Tongue (tissue), 2 donors: ENCODE measurements around the gene TMOD4. TPM values are rescaled to one million over a fixed set of nuclear protein-coding genes. Genes with fewer than 3 reads are reported as not detected.
"Not testable (repeated sequence)": the region's sequence is repeated elsewhere in the genome, so short reads cannot be mapped to it uniquely, and the experiment has no call there.

Source experiments
- DNase-seq: peaks from one replicate; pipeline ENCODE4 v3.0.0-alpha.2; 2015
- total RNA-seq: library from RNA; depleted of rRNA; stranded (reverse); fragments of >200 nt; gene quantifications from one replicate; pipeline ENCODE4 v1.2.3, GENCODE V29; 2014

The TMOD4 gene
- 28.3 TPM for total RNA-seq

DNA sequence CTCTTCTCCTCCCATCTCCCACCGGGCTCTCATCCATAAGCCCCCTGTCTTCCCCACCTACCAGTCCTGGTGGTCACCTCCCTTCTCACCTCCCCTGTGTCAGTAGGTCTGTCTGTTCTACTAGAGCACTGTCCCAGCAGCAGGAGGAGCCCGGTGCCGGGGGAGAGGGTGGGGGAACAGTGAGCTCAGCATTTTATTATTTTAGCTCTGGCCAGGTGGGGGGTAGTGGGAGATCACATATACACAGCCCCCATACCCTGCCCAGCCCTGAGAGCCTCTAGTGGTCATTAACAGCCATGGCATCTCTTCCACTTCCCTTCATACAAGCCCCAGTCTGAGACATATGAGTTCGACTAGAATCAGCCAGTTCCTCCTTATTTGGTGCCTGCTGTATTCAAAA is at the start of gene TMOD4:
Gene TMOD4, minus strand, starts transcription at position 119 of the 400 bp plus-strand sequence. CDS start 1,106 bp downstream, outside the sequence.
- DNase-seq: peak; percentile 54

DNA sequence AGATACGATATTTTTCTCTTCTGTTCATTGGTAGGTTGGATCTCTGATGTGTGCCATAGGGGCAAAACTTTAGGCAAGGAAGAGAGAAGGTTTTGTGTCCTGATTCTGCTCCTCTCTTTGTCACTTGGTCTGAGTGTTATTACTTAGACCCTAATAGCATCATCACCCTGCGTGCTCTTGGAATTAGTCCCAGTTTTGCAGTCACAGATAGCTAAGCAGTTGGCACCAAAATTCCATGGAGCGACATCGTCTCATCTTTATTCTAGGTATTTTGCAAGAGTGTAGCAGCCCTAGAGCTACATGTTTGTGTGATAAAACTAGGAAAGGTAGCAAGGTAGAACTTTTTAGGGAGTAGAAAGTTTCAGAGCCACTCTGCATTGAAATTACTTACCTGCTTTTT is 46.3 kb upstream of the TMOD4 start:
- peak; percentile 8 for DNase-seq

DNA sequence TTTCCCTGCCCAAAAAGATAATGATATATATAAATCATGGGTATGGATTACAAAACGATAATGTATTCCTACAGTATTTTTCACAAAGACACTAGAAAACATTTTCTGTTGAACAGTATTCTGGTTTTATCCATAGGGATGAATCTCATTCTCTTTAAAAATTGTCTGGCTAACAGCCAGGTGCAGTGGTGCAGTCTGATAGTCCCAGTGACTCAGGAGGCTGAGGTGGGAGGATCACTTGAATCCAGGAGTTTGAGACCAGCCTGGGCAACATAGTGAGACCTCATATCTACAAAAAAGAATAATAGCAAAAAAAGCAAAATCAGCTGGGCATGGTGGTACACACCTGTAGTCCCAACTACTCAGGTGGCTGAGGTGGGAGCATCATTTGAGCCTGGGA is 45.8 kb upstream of the TMOD4 start:
- no peak for DNase-seq

DNA sequence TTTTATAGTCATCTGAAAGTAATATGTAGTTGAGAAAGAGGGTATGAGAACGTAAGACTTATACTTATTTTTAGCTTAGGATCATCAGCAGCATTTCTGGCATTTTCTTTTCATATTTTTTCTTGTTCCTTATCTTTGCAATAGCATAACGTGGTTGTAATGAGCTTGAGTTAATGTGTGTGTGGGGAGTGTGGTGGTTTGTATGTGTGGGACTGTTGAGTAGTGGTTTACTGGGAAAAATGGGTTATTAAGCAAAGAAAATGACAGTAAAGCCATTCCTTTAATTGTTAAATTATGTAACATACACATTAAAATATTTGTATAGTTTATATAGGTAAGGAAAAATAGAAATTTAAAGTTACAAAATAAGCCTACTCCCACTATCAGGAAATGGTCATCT is 37.8 kb upstream of the TMOD4 start:
- DNase-seq: no peak

DNA sequence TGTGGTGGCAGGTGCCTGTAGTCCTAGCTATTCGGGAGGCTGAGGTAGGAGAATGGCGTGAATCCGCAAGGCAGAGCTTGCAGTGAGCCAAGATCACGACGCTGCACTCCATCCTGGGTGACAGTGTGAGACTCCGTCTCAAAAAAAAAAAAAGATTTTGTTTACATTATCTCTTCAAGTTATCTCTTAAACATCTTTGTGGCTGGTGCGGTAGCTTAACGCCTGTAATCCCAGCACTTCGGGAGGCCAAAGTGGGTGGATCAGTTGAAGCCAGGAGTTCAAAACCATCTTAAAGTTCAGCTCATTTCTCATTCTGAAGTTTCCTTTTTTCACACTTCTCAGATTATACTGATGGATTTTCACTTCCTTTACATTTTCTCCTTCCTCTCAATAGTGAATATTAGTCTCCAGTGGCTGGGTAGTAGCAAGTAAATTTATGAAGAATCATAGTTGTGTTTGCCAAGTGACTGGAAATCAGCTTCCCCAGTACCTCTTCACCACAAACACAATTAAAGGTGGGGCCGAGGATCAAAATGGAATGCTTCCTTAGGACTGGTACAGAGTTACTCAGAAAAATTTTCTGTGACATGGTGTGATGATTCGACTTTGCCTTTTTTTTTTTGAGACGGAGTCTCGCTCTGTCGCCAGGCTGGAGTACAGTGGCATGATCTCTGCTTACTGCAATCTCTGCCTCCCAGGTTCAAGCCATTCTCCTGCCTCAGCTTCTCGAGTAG is 36.4 kb upstream of the TMOD4 start:
- no peak for DNase-seq

DNA sequence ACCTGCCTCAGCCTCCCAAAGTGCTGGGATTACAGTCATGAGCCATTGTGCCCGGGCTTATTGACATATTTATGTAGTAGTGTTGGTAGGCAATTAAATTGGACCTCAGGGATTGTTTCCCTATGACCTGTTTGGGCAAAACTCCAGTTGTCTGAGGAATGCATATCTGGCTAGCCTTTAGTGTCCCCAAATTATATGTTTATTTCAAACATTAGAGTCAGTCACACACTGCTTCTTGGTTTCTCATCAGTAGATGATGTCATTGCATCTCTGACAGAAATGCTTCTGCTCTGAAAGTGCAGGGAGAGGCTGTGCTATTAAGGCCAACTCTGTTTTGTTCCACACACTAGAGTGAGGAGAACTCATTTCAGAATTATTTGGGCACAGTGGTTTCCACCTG is 35.0 kb upstream of the TMOD4 start:
- DNase-seq: no peak

DNA sequence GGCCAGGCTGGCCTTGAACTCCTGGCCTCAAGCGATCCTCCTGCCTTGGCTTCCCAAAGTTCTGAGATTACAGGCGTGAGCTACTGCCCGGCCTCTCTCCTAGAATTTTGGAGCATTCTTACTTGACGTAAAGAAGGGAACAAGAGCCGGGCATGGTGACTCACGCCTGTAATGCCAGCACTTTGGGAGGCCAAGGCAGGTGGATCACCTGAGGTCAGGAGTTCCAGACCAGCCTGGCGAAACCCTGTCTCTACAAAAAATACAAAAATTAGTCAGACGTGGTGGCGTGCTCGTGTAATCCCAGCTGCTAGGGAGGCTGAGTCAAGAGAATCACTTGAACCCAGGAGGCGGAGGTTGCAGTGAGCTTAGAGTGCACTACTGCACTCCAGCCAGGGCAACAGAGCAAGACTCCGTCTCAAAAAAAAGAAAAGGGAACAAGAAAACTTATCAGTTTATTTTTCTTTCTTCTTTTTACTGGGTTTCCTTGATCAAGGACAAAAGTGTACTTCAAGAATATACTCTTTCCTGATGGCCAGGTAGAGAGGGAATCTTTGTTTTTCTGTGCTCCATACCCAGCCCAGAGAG is 29.7 kb upstream of the TMOD4 start:
- not testable (repeated sequence) for DNase-seq

DNA sequence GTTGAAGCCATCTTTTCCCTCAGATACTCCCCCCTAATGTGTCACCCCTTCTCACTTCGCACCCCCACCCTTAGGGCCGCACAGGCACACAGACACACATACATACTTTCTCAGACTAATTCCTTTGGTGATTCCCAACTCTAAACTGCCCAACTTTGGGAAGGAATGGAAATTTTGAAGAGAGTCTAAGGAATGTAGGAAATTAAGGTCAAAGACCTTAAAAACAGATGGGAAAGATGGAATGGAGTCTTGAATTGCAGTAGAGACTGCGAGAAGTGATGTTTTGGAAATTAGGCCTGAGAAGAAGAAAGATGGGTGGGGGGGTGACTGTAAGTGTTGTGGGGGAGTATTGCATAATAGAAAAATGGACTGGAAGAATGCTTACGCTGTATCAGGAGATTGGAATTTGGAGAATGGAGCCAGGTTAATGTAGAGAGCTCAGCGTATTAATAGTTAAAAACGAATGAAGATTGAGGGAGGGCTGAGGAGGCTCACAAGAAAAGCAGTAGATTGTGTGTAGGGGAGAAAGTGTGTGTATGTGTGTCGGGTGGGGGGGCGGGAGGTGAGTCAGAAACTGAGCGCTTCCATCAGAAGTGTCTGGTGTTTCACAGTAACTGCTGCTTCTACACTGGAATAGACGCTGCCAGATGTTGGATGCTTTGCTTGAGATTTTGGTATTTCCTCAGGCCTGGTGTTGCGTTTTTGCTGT is 24.2 kb upstream of the TMOD4 start:
- peak; percentile 27 for DNase-seq

DNA sequence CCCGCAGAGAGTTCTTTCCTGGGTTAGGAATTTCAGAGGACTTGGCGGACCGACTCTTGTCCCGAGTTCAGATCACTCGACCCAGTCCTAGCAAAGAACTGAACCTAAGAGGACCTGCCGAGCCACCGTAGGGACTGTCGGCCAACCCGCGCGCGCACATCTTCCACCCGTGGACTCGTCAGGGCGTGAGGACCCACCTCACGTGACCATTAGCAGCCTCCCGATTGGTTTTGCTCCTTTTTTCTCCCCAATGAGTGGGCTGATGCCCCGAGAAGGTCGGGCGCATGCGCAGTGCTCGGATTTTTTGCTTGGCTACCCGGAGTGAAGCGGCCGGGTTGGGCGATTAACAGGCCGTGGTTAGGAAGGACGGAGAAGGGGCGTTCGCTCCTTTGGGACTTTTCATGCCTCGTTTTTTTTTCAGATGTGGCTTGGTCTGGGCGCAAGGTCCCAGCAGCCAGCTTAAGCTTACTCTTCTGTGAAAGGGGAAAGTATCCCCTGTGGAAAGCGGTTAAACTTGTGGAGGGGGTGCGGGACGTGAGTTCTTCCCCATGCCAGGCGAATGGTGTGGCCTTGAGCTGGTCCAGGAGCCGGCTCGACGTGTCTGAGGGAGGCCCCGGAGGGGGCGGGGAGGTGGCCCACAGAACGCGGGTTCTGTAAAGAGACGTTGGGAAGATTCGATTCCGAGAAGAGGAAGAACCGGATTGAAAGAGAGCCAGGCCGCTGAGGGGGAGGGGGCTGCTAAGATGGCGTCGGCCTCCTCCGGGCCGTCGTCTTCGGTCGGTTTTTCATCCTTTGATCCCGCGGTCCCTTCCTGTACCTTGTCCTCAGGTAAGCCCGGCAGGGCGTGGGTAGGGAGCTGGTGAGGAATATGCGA is 22.7 kb upstream of the TMOD4 start, which contains the start of gene PIP5K1A:
Gene PIP5K1A, plus strand, starts transcription at position 299 of the 874 bp plus-strand sequence. Its CDS starts 445 bp downstream, at position 744.
- peak; percentile 100 for DNase-seq

DNA sequence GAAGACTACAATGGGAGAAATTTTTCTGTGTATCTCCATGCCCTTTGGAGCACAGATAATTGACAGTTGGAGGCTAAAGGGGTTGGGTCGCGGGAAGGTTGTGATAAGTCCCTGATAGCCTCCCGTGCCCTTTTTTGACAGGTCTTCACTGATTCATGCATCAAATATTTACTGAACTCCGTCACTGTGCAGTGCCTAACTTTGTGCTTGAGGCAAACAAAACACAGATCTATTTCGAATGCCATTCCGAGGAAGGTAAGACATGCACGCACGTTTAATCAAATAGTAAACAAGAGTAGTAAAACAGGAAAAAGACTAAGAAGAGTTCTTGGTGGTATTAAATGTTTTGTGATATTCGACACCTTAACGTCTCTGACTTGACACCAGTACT is 22.1 kb upstream of the TMOD4 start:
- DNase-seq: no peak

DNA sequence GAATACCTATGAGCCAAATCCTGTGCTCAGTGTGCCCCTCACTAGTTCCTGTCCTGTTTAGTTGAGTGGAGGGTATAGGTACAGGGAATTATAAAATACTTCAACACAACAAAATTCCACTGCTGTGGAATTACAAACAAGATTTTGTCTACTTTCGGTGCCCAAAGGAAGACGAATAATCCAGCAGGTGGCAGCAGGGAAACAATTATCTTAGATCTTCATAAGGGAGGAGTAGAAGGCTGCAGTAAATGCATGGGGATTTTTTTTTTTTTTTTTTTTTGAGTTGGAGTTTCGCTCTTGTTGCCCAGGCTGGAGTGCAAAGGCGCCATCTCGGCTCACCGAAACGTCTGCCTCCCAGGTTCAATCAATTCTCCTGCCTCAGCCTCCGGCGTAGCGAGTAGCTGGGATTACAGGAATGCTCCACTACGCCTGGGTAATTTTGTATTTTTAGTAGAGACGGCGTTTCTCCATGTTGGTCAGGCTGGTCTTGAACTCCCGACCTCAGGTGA is 20.6 kb upstream of the TMOD4 start:
- DNase-seq: peak; percentile 90

DNA sequence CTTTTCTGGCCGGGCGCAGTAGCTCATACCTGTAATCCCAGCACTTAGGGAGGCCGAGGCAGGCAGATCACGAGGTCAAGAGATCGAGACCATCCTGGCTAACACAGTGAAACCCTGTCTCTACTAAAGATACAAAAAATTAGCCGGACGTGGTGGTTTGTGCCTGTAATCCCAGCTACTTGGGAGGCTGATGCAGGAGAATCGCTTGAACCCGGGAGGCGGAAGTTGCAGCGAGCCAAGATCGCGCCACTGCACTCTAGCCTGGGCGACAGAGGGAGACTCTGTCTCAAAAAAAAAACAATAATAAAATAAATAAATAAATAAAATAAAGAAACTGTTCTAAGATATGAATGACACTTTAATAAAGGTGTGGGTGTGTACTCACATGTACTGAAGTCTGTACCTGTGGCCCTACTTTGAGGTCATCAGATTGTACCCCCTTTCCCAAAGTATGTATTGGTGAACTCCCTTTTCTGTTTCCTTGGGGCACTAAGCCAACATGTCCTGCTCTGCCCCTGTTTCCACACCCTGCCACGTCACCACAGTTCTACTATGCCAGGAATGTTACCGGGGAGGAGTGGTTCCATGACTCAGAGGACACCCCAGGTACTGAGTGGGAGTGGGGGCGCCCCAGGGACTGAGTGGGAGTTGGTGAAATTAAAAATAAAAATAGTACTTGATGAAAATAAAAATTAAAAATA is 19.3 kb upstream of the TMOD4 start:
- DNase-seq: peak; percentile 44

DNA sequence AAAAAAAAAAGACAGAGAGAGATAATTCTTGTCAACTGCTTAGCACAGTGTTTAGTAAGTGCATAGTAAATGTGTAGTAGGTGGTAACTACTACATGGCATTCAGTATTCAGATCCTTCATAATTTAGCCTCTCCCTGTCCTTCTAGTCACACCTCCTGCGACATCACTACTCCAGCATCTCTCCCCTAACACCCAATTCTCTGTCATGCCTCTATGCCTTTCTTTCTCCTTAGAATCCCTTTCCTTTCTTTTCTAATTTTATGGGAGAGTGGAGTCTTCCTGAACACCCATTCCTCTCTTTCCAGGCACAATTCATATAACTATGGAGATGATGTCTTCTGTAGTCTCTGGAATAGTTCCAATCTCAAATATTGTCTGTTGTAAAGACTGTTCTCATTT is 18.1 kb upstream of the TMOD4 start:
- DNase-seq: no peak

DNA sequence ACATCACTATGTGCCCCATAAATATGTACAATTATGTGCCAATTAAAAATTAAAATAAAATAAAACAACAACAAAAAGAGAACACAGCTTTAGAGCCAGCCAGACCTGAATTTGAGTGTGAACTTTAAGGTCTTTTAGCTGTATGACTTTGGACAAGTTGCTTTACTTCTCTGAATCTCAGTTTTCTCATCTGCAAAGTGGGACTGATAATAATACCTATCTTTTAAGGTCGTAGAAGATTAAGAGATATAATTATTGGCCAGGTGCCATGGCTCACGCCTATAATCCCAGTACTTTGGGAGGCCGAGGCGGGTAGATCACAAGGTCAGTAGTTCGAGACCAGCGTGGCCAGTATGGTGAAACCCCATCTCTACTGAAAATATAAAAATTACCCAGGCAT is 17.5 kb upstream of the TMOD4 start:
- DNase-seq: no peak

DNA sequence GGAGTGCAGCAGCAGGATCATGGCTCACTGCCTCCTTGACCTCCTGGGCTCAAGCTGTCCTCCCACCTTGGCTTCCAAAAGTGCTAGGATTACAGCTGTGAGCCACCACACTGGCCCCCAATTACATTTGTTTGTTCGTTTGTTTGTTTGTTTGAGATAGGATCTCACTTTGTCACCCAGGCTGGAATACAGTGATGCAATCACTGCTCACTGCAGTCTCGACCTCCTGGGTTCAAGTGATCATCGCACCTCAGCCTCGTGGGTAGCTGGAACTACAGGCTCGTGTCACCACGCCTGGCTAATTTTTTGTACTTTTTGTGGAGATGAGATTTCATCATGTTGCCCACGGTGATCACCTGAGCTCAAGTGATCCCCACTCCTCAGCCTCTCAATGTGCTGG is 16.3 kb upstream of the TMOD4 start:
- no peak for DNase-seq

DNA sequence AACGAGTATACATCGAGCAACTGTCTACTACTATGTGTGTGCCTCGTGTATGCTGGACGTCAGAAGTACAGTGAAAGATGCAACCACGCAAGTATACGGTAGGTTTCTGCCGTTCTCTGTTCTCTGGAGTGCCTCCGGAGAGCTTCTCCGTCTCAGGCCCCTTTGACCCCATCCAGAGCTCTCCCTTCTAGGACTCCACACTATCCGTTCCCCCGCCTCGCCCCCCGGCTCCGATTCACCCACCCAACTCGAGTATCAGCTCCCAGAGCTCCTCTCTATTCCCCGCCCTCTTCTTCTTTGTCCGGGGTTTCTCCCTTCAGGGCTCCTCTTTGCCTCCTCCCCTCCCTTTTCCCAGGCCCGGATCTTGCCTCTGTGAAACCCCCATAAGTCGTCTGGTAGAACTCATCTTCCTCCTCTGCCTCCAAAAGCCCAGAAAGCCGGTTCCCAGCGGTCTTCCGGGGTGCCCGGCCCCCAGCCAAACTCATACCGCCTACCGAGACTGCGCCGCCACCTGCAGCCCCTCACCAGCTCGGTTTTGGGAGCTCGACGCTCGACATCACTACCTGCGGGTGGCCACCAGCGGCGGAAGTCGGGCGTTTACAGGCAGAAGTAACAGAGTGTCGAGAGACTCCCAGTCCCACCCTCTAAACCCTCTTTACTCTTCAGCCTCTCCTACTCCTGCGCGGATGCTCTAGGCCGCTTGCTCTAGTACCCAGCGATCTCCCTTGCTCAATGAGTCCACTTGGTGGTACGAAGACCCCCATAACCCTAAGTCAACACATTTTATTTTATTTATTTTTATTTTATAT is 14.1 kb upstream of the TMOD4 start, which contains the start of gene VPS72:
Gene VPS72, minus strand, starts transcription at position 561 of the 809 bp plus-strand sequence. Its CDS starts 76 bp downstream, at position 485.
- peak; percentile 96 for DNase-seq

DNA sequence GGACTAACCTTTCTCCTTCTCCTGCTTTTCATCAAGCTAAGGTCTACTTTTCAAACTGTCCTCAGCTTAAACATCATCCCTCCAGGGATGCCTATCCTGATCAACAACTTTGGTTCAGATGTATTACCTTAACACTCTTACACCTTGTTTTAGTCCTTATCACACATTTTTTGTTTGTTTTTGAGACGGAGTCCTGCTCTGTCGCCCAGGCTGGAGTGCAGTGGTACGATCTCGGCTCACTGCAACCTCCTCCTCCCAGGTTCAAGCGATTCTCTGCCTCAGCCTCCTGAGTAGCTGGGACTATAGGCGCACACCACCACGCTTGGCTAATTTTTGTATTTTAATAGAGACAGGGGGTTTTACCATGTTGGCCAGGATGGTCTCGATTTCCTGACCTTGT is 12.9 kb upstream of the TMOD4 start:
- not testable (repeated sequence) for DNase-seq

DNA sequence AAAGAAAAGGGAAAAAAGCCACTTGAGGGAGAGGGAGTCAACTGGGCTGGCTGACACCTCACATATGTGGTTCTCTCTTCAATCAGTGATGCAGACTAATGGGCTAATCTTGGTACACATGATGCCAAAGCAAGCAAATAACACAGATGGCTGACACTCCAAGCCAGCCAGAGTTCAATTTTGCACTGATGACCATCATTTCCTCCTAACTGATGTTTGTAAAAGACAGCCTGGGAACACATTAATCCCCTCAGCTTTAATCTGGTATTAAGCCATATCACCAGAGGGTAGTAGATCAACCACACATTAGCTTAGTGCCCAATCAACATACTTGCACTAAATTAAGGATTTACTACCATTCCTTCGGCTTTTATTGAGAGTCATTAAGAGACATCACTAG is 11.4 kb upstream of the TMOD4 start:
- no peak for DNase-seq

DNA sequence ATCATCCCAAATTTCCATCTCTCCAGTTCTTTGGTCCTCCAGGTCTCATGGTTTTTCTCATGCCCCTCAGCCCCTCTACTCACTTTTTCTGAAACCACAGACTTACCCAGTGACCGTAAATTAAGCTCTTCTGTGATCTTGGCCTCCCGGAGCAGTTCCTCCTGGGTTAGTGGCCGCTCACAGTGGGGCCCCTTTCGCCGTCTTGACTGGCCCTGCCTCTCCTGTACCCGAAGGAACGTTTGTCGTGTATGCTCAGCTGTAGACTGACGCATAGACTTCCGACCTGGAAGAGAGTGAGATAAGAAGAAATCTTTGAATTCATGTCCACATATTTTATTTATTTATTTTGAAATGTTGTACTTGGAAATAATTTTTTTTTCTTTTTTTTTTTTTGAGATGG is 8.4 kb upstream of the TMOD4 start:
- no peak for DNase-seq

DNA sequence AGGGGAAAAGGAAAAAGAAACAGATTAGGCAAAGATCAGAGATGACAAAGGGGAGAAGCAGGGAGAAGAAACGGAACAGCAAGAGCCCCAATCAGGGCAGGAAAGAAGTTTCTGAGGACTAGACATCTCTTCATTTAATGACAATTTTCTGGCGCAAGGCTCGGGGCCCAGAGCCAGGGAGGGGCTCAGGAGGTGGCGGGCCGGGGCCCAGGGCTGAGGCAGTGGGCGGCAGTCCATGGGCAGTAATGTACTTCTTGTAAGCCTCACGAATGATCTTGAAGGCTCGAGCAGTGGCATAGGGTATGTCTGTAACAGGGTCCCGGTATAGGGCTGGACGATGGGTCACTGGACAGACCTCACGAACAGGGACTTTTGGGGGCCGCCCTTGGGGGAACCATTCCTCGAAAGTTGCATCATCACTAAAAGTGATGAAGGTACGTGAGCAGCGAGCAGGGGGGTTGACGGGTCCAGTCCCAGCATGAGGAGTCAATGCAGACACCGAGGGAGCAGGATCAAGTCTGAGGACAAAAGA is 799 bp upstream of the TMOD4 start:
- DNase-seq: no peak
